ENCODE measurements around the gene GCSH. TPM values are rescaled to one million over a fixed set of nuclear protein-coding genes. Genes with fewer than 3 reads are reported as not detected.

Gene GCSH
- 10 to 100 TPM; 18.2 to 35.3 TPM for total RNA-seq

GRCh38 chr16:81095953-81096714, at the start of gene GCSH:
GCSH (minus strand) TSS chr16:81096395; CDS start chr16:81096278, 117 bp downstream.

GRCh38 chr16:81077076-81077940, 18.9 kb downstream of the GCSH start, which contains the start of gene C16orf46:
C16orf46 (minus strand) TSS chr16:81077238; CDS start chr16:81063955, 13,283 bp downstream.

GRCh38 chr16:81035398-81035974, 60.7 kb downstream of the GCSH start, which contains the start of gene ATMIN:
ATMIN (plus strand) TSS chr16:81035842; CDS start chr16:81035871, 29 bp downstream.

Small RNA genes within 50 kb of the gene (small RNA-seq; reads per million reads assigned to genes)
- gene AC092718.3 (0 reads per million in 2 donors), gene RNU6-1191P (0 reads per million in 2 donors)

Other genes starting within 250 kb of the GCSH start
- gene CMC2, start 89.5 kb downstream of the GCSH start, total RNA-seq, result 10 to 100 TPM; 52.7 to 80.9 TPM
- gene CENPN, start 89.2 kb downstream of the GCSH start, total RNA-seq, result 100 to 1,000 TPM in 1 of 2 donors, 10 to 100 TPM in 1; 60.6 to 105 TPM
- gene ATMIN, start 60.6 kb downstream of the GCSH start, total RNA-seq, result 10 to 100 TPM; 41.3 to 48.9 TPM
- gene C16orf46, start 19.2 kb downstream of the GCSH start, total RNA-seq, result under 1 TPM; 0.33 to 0.34 TPM
- gene BCO1, start 142.3 kb upstream of the GCSH start, total RNA-seq, result 1 to 10 TPM; 2.0 to 2.8 TPM
- 1 to 10 TPM; 5.9 to 6.7 TPM for gene GAN, start 218.6 kb upstream of the GCSH start, total RNA-seq

All from melanocyte of skin (primary cell).